Subcutaneous adipose tissue (tissue), 4 donors: Measurements from ENCODE around the gene NMNAT1. TPM values are rescaled to one million over a fixed set of nuclear protein-coding genes. Genes with fewer than 3 reads are reported as not detected.

Source experiments
- CTCF ChIP-seq: fragments of 450-650 bp; IDR thresholded peaks from one replicate; pipeline ENCODE4 v1.5.1; 2016; ENCODE audit warnings: low read depth, mild to moderate bottlenecking, control low read depth, antibody characterized with exemption, moderate library complexity
- total RNA-seq, 4 donors: library from RNA; depleted of rRNA; stranded (reverse); fragments of >200 nt; gene quantifications; one replicate each; pipeline ENCODE4 v1.1.0, GENCODE V29; 2016

Gene NMNAT1
- total RNA-seq, 4 donors from 2014 or later: 5.8 to 7.5 (median 6.5) TPM

GRCh38 chr1:9927259-9927658 lies 16.0 kb upstream of the NMNAT1 start:
- TF ChIP-seq CTCF: no peak

GRCh38 chr1:9929431-9930385 lies 13.6 kb upstream of the NMNAT1 start:
- no peak for TF ChIP-seq CTCF

- TF ChIP-seq CTCF: no peak
Observed at GRCh38 chr1:9942399-9942938, 806 bp upstream of the NMNAT1 start.

- no peak for TF ChIP-seq CTCF
Observed at GRCh38 chr1:9946315-9946714, 3.0 kb downstream of the NMNAT1 start.

GRCh38 chr1:9957726-9958125 lies 14.5 kb downstream of the NMNAT1 start:
- no peak for TF ChIP-seq CTCF

GRCh38 chr1:9960011-9960410 lies 16.7 kb downstream of the NMNAT1 start:
- TF ChIP-seq CTCF: no peak
